Erythroblast (primary cell): ENCODE data around the gene PLEKHG1.

Experiments
- GATA1 ChIP-seq: IDR thresholded peaks from 2 replicates; pipeline ENCODE4 v1.6.1; 2011; ENCODE audit warnings: low read depth, mild to moderate bottlenecking, control low read depth, low read length, moderate library complexity
- POLR2A ChIP-seq: IDR thresholded peaks from 2 replicates; pipeline ENCODE4 v1.6.1; 2011; ENCODE audit warnings: mild to moderate bottlenecking, low read length

DNA sequence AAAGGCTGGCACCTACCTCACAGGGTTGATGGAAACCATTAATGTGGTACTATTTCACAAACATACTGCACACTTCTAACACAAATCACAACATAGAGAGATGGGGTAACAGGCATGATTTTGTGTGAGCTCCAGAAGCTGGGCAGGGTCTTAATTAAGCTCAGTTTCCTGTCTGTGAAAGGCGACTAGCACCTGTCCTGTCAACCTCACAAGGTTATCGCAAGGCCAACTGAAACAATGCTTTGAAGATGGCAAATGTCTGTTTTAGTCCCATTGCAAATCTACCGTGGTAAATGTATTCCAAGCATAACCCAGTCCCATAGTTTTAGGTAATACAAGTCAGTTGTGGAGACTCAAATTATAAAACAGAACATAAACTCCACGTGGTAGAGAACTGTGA is 1.3 kb upstream of the PLEKHG1 start:
- TF ChIP-seq POLR2A: no peak
- TF ChIP-seq GATA1: no peak
